Measurements from ENCODE around the gene COL23A1.

Gene COL23A1

DNA sequence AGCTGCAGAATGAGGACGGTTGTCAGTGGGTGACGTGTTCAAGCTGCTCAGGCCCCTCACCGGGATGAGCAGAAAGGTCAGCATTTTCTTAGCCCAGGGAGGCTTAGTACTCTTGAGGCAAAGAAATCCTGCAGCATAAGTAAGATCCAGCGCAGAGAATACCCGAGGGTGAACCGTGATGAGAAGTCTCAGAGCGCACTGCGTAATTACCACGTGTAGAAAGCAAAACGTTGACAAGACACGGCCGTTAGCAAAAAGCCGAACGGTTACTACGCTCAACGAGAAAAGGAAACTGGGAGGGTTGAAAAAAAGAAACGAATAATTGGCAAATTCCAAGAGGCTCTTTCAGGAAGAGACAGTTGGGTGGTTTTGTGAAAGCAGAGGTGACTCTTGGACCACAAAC is 104.0 kb downstream of the COL23A1 start:
- no peak for DNase-seq

DNA sequence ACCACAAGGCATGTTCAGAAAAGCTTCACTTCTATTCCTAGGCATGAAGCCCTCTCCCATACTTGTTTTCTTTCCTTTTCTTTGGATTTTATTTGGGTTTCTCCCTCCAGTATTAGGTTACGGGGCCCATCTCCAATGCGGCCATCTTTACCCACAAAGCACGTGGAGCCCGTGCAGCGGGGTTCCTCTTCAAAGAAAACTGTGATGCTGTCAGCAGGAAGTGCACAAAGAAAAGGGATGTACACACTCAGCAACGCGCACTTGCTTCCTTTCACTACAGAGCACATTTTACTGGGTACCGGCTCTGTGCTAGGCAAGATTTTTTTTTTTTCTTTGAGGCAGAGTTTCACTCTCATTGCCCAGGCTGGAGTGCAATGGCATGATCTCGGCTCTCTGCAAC is 106.6 kb downstream of the COL23A1 start:
- TF ChIP-seq POLR2A (IDR thresholded peaks at IDR 0.05; ENCODE audit: low read length) = no peak
- no peak for TF ChIP-seq GATA1 (IDR thresholded peaks at IDR 0.05; ENCODE audit: low read depth, low read length)
- no peak for DNase-seq

More for the DNA sequence above, 104.0 kb downstream of the COL23A1 start:
- no peak for TF ChIP-seq POLR2A (IDR thresholded peaks at IDR 0.05; ENCODE audit: low read length)
- no peak for TF ChIP-seq GATA1 (IDR thresholded peaks at IDR 0.05; ENCODE audit: low read depth, low read length)

DNA sequence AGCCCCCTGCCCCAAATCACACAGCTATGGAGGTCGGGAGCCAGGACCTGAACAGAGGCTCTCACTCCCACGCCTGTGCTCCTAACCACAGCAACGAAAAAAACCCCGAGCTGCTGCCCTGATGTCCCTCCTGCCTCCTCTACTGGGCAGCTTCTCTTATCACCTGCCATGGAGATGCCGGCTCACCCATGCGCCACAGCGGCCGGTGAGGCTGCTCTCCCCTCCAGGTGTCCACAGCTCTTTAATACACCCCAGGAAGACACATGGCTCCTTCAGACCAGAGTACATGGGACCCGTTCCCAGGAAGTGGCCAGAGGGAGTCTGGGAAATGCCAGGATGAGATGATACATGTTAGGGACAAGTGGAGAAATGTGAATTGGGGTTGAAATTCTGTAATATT is 110.9 kb downstream of the COL23A1 start:
- TF ChIP-seq GATA1 (IDR thresholded peaks at IDR 0.05; ENCODE audit: low read depth, low read length) (no peak), POLR2A (IDR thresholded peaks at IDR 0.05; ENCODE audit: low read length) (no peak)

DNA sequence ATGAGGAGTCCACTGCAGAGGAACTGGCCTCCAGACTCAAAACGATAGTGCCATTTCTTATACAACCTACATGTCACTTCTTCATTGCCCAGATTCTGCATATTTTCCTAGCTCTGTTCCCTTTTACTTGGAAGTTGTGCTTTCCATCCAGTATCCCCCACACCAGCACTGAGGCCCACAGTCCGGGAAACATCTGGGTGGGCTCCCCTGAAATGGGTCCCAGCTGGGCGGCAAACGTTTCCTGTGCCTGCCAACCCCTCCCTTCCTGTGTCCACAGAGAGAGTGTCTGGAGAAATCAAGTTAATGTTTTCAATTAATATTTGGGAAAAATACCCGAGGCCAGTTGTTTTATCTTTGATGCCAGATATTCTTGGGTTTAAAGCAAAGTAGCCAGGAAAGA is 111.8 kb downstream of the COL23A1 start:
- no peak for DNase-seq
- TF ChIP-seq GATA1 (IDR thresholded peaks at IDR 0.05; ENCODE audit: low read depth, low read length) (no peak), POLR2A (IDR thresholded peaks at IDR 0.05; ENCODE audit: low read length) (no peak)

More for the DNA sequence above, 110.9 kb downstream of the COL23A1 start:
- DNase-seq = no peak

DNA sequence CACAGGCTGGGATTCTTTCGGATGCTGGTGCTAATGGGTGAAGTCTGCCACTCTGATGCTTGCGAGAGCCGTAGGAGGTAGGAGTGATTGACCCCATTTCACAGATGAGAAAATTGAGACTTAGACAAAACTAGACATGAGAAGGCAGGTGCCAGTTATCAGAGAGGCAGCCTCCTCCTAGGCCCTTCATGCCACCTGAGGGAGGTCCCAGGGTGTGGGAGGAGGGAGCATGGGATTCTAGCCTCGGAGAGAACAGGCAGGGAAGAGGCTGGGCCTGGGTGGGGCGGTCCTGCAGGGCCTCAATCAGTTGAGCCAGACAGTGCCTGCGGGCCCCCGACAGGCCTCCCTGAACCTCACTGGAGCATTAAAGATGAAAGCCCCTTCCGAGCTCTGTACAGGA is 112.4 kb downstream of the COL23A1 start:
- TF ChIP-seq GATA1 (IDR thresholded peaks at IDR 0.05; ENCODE audit: low read depth, low read length) (no peak), POLR2A (IDR thresholded peaks at IDR 0.05; ENCODE audit: low read length) (no peak)
- no peak for DNase-seq

DNA sequence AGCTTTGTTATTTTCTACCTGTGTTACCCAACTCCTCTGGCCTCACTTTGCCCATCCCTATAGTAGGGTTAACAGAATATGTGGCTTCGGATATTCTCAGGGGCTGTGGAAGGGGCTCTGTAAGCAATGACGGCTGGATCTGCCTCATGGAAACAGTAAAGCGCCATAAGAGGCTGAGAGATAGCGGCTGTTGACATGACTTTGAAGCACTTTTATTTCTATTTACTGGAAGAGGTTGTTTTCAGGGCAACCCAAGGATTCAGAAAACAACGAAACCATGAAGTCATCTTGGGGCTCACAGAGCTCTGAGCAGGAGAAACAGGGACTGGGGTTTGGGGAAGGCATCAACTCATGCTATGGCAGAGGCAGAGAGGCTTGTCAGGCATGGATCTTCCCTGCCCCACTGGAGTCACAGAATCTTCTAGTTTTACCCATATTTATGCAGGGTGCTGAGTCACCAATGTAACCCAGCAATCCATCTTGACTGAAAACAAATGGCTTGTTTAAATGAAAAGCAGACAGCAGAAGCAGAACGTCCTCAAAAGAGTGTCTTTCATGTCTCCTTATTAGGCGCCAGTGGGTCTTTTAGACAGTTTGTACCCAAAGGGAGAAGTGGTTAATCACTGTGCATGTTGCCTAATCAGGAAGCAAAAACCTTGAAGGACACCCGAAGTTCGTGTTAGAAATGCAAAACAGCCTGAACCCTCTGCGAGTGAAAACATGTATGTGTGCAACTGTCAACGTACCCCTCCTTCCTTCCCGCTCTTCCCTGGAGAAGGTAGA is 113.0 kb downstream of the COL23A1 start:
- TF ChIP-seq GATA1 (IDR thresholded peaks at IDR 0.05; ENCODE audit: low read depth, low read length) = no peak
- TF ChIP-seq POLR2A (IDR thresholded peaks at IDR 0.05; ENCODE audit: low read length) = no peak
- peak in 1 of 2 experiments; percentile 30 for DNase-seq

DNA sequence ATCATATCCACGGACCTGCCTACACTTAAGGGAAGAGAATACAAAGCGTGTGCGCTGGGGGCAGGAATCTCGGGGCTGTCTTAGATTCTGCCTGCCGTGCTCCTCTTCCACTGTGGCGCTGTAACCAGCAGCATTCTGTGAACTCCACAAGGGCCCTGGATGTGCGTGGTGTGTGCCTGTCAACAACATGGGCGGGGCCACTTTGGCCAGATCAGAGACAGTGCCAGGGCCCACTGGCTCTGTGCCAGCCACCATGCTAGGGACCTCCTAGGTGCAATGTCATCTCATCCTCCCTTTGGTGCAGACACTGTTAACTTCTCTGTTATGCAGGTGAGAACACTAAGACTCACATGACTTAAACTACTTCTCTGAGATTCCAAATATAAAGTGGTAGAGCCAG is 113.7 kb downstream of the COL23A1 start:
- TF ChIP-seq GATA1 (IDR thresholded peaks at IDR 0.05; ENCODE audit: low read depth, low read length) (no peak), POLR2A (IDR thresholded peaks at IDR 0.05; ENCODE audit: low read length) (no peak)
- DNase-seq = peak; percentile 70 to 78

DNA sequence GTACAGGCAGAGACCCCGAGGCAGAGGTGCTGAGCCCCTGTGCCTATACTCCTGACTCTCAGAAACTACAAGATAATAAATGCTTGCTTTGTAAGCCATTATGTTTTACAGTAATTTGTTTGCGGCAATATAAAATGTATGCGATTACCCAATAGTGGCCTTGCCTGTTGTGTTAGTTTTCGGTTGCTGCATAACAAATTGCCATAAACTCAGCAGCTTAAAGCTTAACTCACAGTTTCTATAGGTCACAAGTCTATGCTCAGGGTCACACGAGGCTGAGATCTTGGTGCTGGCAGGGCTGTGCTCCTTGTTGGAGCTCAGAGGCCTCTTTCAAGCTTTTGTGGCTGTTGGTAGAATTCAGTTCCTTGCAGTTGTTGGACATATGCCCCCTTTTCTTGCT is 114.8 kb downstream of the COL23A1 start:
- no peak for DNase-seq
- TF ChIP-seq GATA1 (IDR thresholded peaks at IDR 0.05; ENCODE audit: low read depth, low read length) (no peak), POLR2A (IDR thresholded peaks at IDR 0.05; ENCODE audit: low read length) (no peak)

DNA sequence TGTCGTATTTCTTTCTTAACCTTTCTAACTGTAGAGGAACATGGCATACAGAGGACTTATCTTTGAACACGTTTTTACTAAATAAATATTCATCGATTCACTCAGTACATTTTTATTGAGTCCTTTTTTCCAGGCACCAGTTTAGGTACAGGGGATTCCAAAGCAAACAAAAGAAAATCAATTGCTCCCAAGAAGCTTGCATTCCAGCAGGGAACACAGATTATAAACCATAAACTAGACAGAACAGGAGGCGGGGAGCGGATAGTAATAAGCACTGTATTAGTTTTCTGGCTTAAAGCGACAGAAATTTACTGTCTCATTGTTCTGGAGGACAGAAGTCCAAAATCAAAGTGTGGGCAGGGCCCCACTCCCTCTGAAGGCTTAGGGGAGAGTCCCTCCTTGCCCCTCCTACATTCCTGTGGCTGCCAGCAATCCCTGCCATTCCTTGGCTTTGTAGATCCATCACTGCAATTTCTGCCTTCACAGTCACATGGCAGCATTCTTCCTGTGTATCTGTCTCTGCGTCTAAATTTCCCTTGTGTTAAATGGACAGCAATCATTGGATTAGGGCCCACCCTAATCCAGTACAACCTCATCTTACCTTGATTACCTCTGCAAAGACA is 115.5 kb downstream of the COL23A1 start:
- TF ChIP-seq POLR2A (IDR thresholded peaks at IDR 0.05; ENCODE audit: low read length) (no peak), GATA1 (IDR thresholded peaks at IDR 0.05; ENCODE audit: low read depth, low read length) (no peak)
- DNase-seq = no peak

DNA sequence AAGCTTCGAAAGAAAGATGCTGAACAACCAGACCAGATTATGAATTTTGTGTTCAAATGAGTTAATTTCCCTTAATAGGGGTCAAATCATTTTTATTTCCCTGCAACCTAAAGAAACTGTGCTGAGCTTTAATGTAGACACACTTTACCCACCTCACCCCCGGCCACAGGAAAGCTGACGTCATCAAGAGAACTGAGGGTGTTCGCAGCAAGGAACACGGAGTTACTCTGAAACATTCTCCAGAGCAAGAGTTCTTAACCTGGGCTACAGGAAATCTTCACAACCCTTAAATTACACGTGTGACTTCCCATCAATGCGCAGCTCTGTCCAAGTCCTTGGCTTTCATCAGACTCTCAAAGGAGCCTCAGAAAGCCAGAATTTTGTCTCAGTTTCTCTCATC is 116.3 kb downstream of the COL23A1 start:
- TF ChIP-seq POLR2A (IDR thresholded peaks at IDR 0.05; ENCODE audit: low read length) (no peak), GATA1 (IDR thresholded peaks at IDR 0.05; ENCODE audit: low read depth, low read length) (no peak)

DNA sequence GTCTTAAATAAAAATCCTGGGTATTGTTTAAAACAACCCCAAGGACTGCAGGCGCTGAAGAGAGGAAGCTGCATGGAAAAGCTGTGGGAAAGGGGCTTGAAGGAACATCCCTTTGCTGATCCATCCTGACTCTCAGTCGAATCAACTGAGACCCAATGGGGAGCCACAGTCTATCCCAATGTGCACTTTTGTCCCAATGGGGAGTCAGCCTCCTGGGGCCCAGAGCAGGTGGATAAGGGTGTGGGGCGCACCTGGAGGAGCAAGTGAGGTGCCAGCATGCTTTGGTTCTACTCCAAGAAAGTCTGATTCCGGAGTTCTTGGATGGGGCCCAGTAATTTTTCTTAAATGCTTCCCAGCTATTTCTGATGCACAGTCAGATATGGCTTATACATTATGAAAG is 118.1 kb downstream of the COL23A1 start:
- no peak for DNase-seq
- TF ChIP-seq GATA1 (IDR thresholded peaks at IDR 0.05; ENCODE audit: low read depth, low read length) (no peak), POLR2A (IDR thresholded peaks at IDR 0.05; ENCODE audit: low read length) (no peak)

More for the DNA sequence above, 116.3 kb downstream of the COL23A1 start:
- no peak for DNase-seq

DNA sequence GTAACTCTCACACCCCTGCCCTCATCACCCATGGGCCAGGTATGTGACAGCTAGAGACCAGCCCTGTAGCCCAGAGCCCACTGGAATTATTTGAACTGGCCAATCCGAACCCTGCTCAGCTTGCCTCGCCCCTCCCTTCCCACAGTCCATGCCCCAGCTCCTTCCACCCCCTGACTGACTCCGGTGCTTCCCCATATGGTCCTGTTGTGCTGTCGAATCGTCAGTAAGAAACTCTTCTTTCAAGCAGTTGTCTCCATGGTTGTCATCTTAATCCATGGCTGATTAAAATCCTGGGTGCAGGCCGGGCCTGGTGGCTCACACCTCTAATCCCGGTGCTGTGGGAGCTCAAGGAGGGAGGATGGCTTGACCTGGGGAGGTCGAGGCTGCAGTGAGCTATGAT is 118.5 kb downstream of the COL23A1 start:
- no peak for DNase-seq
- no peak for TF ChIP-seq GATA1 (IDR thresholded peaks at IDR 0.05; ENCODE audit: low read depth, low read length)
- no peak for TF ChIP-seq POLR2A (IDR thresholded peaks at IDR 0.05; ENCODE audit: low read length)

DNA sequence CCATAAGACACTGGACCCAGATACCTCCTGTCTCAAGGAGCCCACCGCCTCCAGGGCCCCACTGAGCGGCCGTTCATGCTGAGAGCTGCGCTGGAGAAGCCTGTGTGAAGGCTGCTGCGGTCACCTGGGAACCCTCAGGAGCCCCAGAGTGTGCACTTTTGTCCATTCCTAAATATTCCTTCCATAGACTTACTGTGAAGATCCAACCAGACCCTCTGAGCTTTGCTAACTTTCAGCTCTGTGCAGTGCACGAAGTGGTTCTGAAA is 119.5 kb downstream of the COL23A1 start:
- TF ChIP-seq GATA1 (IDR thresholded peaks at IDR 0.05; ENCODE audit: low read depth, low read length) (no peak), POLR2A (IDR thresholded peaks at IDR 0.05; ENCODE audit: low read length) (no peak)
- no peak for DNase-seq

DNA sequence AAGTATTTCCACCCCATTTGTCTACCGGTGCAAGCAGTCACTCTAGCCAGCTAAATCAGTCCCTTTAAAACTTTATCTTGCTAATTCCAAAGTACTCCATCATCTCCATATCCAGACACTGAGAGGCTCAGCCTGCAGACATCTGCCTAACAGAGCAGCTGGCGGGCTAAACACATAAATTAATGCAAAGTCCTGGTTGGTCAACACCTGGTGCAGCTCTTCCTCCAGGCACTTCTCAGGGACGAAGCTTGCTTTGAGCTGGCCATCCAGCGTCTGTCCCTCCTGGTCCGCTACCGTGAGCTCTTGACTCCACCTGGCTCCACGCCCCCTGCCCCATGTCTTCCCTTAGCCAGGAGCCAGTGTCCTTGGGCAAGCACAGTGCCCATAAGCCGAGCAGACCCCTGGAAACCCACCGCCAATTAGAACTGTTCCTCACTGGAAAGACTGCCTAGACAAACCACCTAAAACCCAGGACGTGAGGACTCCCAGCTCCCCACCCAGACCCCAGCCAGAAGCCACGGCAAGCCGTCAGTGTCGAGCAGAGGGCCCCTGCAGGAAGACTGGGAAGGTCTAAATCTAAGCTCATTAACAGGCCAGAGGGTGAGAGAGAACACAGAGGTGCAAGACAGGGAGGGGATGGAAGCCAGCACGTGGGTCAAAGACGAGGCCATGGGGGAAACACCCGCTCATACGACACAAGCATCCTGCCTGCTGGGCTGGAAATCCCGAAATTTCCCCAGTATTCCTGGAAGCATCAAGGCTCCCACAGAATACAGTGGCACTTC is 120.0 kb downstream of the COL23A1 start:
- no peak for DNase-seq

More for the DNA sequence above, 120.0 kb downstream of the COL23A1 start:
- TF ChIP-seq POLR2A (IDR thresholded peaks at IDR 0.05; ENCODE audit: low read length) (no peak), GATA1 (IDR thresholded peaks at IDR 0.05; ENCODE audit: low read depth, low read length) (no peak)
